NCI-H524 treated with DMSO at 0.1 percent for 48 hours (cell line): ENCODE results near the gene NELL1.
"Not testable (repeated sequence)": the region's sequence is repeated elsewhere in the genome, so short reads cannot be mapped to it uniquely, and the experiment has no call there.

ENCODE experiments used
- DNase-seq: peaks from one replicate; lab custom pipeline; 2025; lab: John Stamatoyannopoulos, UW

NELL1 gene

DNA sequence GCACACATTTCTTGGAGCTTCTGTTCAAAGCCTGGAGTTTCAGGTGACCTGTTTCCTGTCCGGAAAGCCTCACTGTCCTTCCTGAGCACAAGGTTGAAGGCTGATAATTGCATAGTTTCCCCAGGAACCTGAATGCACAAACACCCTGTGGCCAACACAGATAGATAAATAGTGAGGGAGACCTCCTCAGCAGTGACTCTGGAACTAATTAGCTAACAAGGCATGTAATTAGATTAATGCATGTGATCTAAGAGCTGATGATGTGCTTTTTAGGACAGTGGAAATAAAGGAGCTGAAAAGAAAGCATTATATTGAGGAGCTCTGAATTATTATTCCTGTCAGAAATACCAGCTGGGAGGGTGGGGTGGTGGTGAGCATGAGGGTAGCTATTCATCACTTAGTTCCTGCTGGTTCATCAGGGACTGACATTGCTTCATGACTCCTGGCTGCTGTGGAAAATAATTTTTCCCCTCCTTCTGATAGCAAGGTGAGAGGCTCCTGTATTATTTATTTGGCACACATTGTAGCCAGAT is 101.1 kb downstream of the NELL1 start:
- no peak for DNase-seq

DNA sequence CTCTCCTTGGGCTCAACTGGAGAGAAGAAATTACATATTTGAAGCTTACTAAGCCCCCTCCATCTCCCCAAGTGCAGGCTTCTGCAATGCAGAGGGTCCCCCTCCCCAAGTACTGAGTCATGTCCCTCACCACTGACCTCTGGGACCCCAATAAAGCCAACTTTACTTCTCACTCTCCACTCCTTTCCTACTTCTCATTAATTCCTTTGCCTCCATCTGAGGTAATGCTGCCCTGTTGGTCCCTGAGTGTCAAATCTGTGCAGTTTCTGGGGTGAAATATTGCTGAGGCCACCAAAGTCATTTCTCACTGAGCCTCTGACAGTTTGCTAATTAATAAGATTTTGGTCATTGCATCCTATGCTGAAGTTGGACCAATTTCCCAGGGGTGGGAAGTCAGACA is 101.6 kb downstream of the NELL1 start:
- no peak for DNase-seq

- DNase-seq = no peak
These were observed 102.3 kb downstream of the NELL1 start for GRCh38 chr11:20771681-20772080.

DNA sequence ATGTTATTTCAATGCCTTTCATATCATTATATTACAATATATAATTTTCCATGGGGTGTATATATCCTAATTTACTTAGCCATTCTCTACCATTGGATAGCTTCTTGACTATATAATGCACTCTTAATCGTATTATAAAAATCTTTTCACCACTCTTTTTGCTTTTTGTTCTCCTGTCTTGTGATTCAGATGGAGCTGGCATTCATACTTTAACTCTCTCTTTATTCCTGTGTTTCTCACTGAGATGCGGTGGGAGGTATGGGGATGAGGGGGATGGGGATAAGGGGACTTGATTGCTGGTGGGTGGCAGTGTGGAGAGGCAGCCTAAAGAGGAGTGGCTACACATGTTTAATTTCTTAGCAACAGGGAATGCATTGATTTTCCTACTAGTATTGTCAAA is 105.9 kb downstream of the NELL1 start:
- DNase-seq = no peak

DNA sequence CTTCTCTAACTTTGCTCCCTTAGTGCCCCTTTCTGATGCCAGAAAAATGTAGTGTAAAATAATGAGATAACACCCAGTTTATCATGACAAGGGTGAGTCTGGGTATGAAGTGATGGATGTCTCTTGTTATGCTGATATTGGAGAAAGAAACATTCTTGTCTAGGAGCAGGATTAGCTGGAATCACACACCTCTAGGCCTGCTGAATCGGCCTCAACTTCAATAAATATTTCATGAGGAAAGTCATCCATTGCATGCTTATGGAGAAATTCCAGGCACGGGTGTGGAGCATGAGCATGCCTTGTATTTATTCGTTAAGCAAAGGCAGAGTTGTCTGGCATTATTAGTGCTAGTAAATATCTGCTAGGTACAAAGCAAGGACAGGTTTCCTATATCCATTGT is 113.4 kb downstream of the NELL1 start:
- DNase-seq = no peak

GRCh38 chr11:20783220-20783619 is 113.8 kb downstream of the NELL1 start:
- DNase-seq = no peak

GRCh38 chr11:20790622-20791021 is 121.2 kb downstream of the NELL1 start:
- no peak for DNase-seq

GRCh38 chr11:20795005-20795404 is 125.6 kb downstream of the NELL1 start:
- no peak for DNase-seq

- DNase-seq = no peak
These were observed 138.9 kb downstream of the NELL1 start for GRCh38 chr11:20808328-20808727.

DNA sequence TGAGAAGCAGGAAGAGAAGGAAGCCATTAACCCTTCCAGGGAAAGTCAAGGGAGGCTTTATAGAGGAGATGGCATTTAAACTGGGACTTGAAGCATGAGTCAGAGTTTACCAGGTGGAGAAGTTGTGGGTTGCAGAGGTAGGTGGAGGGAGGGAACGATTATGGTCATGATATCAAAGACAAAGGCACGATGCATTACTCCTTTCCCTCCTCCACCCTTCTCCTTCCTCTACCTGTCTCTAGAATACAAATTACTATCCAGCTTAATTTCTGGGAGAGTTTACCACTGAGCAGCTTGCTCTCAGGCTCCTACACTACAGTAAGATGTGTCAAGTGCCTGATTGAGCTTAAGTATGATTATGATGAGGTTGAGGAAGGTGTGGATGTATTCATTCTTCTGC is 151.7 kb downstream of the NELL1 start:
- DNase-seq = peak; percentile 46

GRCh38 chr11:20821470-20821869 is 152.1 kb downstream of the NELL1 start:
- DNase-seq = no peak

- DNase-seq = no peak
These were observed 155.4 kb downstream of the NELL1 start for GRCh38 chr11:20824773-20825172.

DNA sequence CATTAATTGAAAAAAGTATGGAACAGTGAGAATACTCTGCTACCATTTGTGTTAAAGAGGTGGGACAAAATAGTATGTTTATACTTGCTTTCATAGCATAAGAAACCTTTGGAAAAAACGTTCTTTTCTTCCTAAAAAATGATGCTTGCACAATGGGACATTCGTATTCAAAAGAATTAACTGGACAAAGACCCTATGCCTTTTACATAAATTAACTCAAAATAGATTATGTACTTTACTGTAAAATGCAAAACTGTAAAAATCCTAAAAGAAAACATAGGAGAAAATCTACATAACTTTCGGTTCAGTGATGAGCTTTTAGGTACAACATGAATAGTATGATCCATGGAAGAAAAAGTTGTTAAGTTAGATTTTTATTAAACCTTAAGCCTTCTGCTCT is 166.2 kb downstream of the NELL1 start:
- no peak for DNase-seq

DNA sequence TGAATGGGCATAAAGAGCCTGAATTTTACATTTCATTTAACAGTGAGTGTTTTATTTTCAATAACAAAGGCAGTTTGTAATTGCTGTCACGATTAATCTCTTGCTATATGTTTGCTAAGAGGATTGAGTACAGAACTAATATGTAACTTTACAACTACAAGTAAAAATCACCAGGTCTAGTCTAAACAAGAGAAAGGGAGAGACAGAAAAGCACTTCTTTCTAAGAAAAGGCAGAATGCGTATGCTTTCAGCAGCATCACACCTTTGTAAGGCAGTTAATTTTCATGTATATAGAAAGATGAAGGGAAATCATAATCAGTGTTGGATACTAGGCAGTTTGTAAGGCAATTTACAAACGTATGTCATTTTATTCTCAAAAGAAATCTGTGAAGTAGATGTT is 169.8 kb downstream of the NELL1 start:
- no peak for DNase-seq

DNA sequence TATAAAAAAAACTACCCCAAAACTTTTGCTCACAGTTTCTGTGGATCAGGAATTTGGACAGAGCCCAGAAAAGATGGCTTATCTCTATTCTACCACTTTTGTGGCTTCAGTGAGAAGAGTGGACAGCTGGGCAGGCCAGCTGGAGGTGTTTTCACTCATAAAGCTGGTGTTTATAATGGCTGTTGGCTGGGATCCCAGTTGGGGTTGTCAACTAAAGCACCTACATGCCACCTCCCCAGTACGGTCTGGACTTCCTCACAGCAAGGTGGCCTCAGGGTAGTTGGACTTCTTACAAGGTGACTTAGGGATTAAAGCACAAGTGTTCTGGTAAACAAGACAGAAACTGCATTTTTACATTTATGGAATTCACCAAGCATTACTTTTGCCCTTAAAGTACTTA is 171.0 kb downstream of the NELL1 start:
- peak; percentile 70 for DNase-seq

GRCh38 chr11:20844216-20844615 is 174.8 kb downstream of the NELL1 start:
- no peak for DNase-seq

- peak; percentile 33 for DNase-seq
These were observed 175.2 kb downstream of the NELL1 start for GRCh38 chr11:20844630-20845029.

GRCh38 chr11:20854215-20854955 is 185.0 kb downstream of the NELL1 start:
- DNase-seq = no peak

- DNase-seq = no peak
These were observed 191.9 kb downstream of the NELL1 start for GRCh38 chr11:20861322-20861721.

DNA sequence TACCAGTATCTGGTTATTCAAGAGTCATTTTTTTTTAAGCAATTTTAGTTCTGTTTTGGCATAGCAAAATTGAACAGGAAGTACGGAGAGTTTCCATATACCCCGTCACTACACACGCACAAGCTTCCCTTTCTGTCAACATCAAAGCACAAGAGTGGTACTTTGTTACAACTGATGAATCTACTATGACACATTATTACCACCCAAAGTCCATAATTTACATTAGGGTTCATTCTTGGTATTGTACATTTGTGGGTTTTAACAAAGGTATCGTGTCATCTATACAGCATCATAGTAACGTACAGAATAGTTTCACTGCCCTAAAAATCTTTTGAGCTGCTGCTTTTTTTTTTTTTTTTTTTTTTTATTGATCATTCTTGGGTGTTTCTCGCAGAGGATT is 192.9 kb downstream of the NELL1 start:
- not testable (repeated sequence) for DNase-seq

GRCh38 chr11:20864628-20865027 is 195.2 kb downstream of the NELL1 start:
- no peak for DNase-seq

GRCh38 chr11:20865161-20865560 is 195.8 kb downstream of the NELL1 start:
- no peak for DNase-seq

GRCh38 chr11:20869123-20869522 is 199.7 kb downstream of the NELL1 start:
- DNase-seq = no peak

- peak; percentile 61 for DNase-seq
These were observed 203.7 kb downstream of the NELL1 start for GRCh38 chr11:20873054-20873453.
